Activated naive CD4-positive, alpha-beta T cell treated with anti-CD3 and anti-CD28 coated beads, Interleukin-2, amount 10 ng/mL, durations not matched to agents 7 days and 5 days (primary cell): Measurements from ENCODE around the gene ZNF101.
"Not testable (repeated sequence)": the region's sequence is repeated elsewhere in the genome, so short reads cannot be mapped to it uniquely, and the experiment has no call there.

Experiments used
- CTCF ChIA-PET: fragments of 350-600 bp; sonication (Branson Sonifier 250); formaldehyde crosslinking; loops from one replicate; lab custom pipeline; 2021; ENCODE audit warnings: antibody characterized with exemption; lab: Charles Lee
- DNase-seq: peaks from one replicate; pipeline ENCODE4 v3.0.0-alpha.2; 2020
- H3K27ac Mint-ChIP-seq: one replicate; pipeline ENCODE4 v1.8.0; 2021; ENCODE audit warnings: mild to moderate bottlenecking, moderate library complexity, mixed read lengths
- H3K27me3 Mint-ChIP-seq: one replicate; pipeline ENCODE4 v1.8.0; 2021; ENCODE audit warnings: mild to moderate bottlenecking, mixed read lengths
- H3K36me3 Mint-ChIP-seq: one replicate; pipeline ENCODE4 v1.8.0; 2021; ENCODE audit warnings: mixed read lengths
- H3K4me1 Mint-ChIP-seq: one replicate; pipeline ENCODE4 v1.8.0; 2021; ENCODE audit warnings: mixed read lengths
- H3K4me3 Mint-ChIP-seq: one replicate; pipeline ENCODE4 v1.8.0; 2021; ENCODE audit warnings: mild to moderate bottlenecking, moderate library complexity, mixed read lengths
- H3K9me3 Mint-ChIP-seq: one replicate; pipeline ENCODE4 v1.8.0; 2021; ENCODE audit warnings: mixed read lengths

Gene ZNF101

GRCh38 chr19:19661141-19661674, 7.4 kb upstream of the ZNF101 start:
- no peaks in the 10 kb centered on the region for H3K27me3 Mint-ChIP-seq
- H3K9me3 Mint-ChIP-seq: no peaks in the 10 kb centered on the region
- no peak for DNase-seq
- CTCF ChIA-PET: interaction anchor here (1.9 kb wide), 1 partner anchor 17 kb away, joined by 7 read pairs; the partner anchor contains the start of gene GMIP
- peaks cover 27% of the 10 kb centered on the region for H3K4me1 Mint-ChIP-seq
- H3K27ac Mint-ChIP-seq: peak overlapping the region; percentile 84
- peak overlapping the region; percentile 87 for H3K4me3 Mint-ChIP-seq
- H3K36me3 Mint-ChIP-seq: peaks cover 52% of the 10 kb centered on the region

- Mint-ChIP-seq H3K27ac (peak overlapping the region; percentile 84), H3K9me3 (no peaks in the 10 kb centered on the region), H3K4me3 (peak overlapping the region; percentile 87), H3K36me3 (peaks cover 48% of the 10 kb centered on the region), H3K4me1 (peaks cover 29% of the 10 kb centered on the region), H3K27me3 (no peaks in the 10 kb centered on the region)
- DNase-seq: peak; percentile 52
- CTCF ChIA-PET: interaction anchor here (1.2 to 1.9 kb wide), 2 partner anchors 18 to 129 kb away, joined by 4 to 7 read pairs; partner anchors contain the start of gene GMIP
Observed at GRCh38 chr19:19661675-19662251, 6.9 kb upstream of the ZNF101 start.

- Mint-ChIP-seq H3K27me3 (no peaks in the 10 kb centered on the region), H3K27ac (peak overlapping the region; percentile 84), H3K36me3 (peaks cover 48% of the 10 kb centered on the region), H3K4me1 (peaks cover 34% of the 10 kb centered on the region), H3K4me3 (peak overlapping the region; percentile 87), H3K9me3 (peaks cover 2% of the 10 kb centered on the region)
- DNase-seq: no peak
- CTCF ChIA-PET: interaction anchor here (1.2 to 1.9 kb wide), 2 partner anchors 18 to 130 kb away, joined by 4 to 7 read pairs; partner anchors contain the start of gene GMIP
Observed at GRCh38 chr19:19662344-19662743, 6.3 kb upstream of the ZNF101 start.

GRCh38 chr19:19662871-19663255, 5.8 kb upstream of the ZNF101 start:
- H3K36me3 Mint-ChIP-seq: peaks cover 48% of the 10 kb centered on the region
- peak overlapping the region; percentile 84 for H3K27ac Mint-ChIP-seq
- peak overlapping the region; percentile 87 for H3K4me3 Mint-ChIP-seq
- DNase-seq: no peak
- no peaks in the 10 kb centered on the region for H3K27me3 Mint-ChIP-seq
- peaks cover 2% of the 10 kb centered on the region for H3K9me3 Mint-ChIP-seq
- CTCF ChIA-PET: interaction anchor here (1.2 kb wide), 1 partner anchor 130 kb away, joined by 4 read pairs; no protein-coding TSS in a partner anchor
- H3K4me1 Mint-ChIP-seq: peaks cover 39% of the 10 kb centered on the region

GRCh38 chr19:19663256-19664120, 5.2 kb upstream of the ZNF101 start, which contains the start of gene ATP13A1:
Gene ATP13A1 (minus strand): TSS chr19:19663676. CDS start chr19:19663666, 10 bp downstream.
- Mint-ChIP-seq H3K9me3 (peaks cover 2% of the 10 kb centered on the region), H3K4me3 (peak within 1 kb of the TSS; percentile 87), H3K27ac (peak within 1 kb of the TSS; percentile 96), H3K4me1 (peaks cover 41% of the 10 kb centered on the region), H3K27me3 (no peaks in the 10 kb centered on the region), H3K36me3 (peaks cover 45% of the 10 kb centered on the region)
- DNase-seq: peak; percentile 96
- CTCF ChIA-PET: interaction anchor here (1.0 to 1.2 kb wide), 2 partner anchors 131 to 134 kb away, joined by 3 to 4 read pairs; no protein-coding TSS in a partner anchor

GRCh38 chr19:19665420-19665948, 3.2 kb upstream of the ZNF101 start:
- DNase-seq: peak; percentile 7
- Mint-ChIP-seq H3K4me1 (peaks cover 48% of the 10 kb centered on the region), H3K27ac (peak overlapping the region; percentile 75), H3K36me3 (peaks cover 49% of the 10 kb centered on the region)
- H3K4me3 Mint-ChIP-seq, H3K27me3 Mint-ChIP-seq, CTCF ChIA-PET, H3K9me3 Mint-ChIP-seq: not testable (repeated sequence)

- peaks cover 33% of the 10 kb centered on the region for H3K9me3 Mint-ChIP-seq
- H3K36me3 Mint-ChIP-seq: peaks cover 62% of the 10 kb centered on the region
- no peak for DNase-seq
- H3K4me1 Mint-ChIP-seq: peaks cover 39% of the 10 kb centered on the region
- no peaks in the 10 kb centered on the region for H3K27me3 Mint-ChIP-seq
- H3K27ac Mint-ChIP-seq: peak overlapping the region; percentile 97
- CTCF ChIA-PET: interaction anchor here (1.1 kb wide), 1 partner anchor 154 kb away, joined by 3 read pairs; the partner anchor contains the start of gene NDUFA13
- H3K4me3 Mint-ChIP-seq: peak overlapping the region; percentile 72
Observed at GRCh38 chr19:19670070-19670551, 1.5 kb downstream of the ZNF101 start.

GRCh38 chr19:19672816-19673215, 4.2 kb downstream of the ZNF101 start:
- peak overlapping the region; percentile 42 for H3K27ac Mint-ChIP-seq
- peaks cover 50% of the 10 kb centered on the region for H3K9me3 Mint-ChIP-seq
- peaks cover 81% of the 10 kb centered on the region for H3K36me3 Mint-ChIP-seq

GRCh38 chr19:19674315-19674714, 5.7 kb downstream of the ZNF101 start:
- CTCF ChIA-PET: no interaction called here
- Mint-ChIP-seq H3K27ac (peak overlapping the region; percentile 81), H3K4me1 (peaks cover 28% of the 10 kb centered on the region), H3K27me3 (no peaks in the 10 kb centered on the region), H3K9me3 (peaks cover 64% of the 10 kb centered on the region), H3K4me3 (no peak overlapping the region), H3K36me3 (peaks cover 92% of the 10 kb centered on the region)
- DNase-seq: no peak

More at GRCh38 chr19:19672816-19673215, 4.2 kb downstream of the ZNF101 start:
- Mint-ChIP-seq H3K4me1 (peaks cover 33% of the 10 kb centered on the region), H3K27me3 (no peaks in the 10 kb centered on the region), H3K4me3 (no peak overlapping the region)
- CTCF ChIA-PET: no interaction called here
- no peak for DNase-seq

- H3K27ac Mint-ChIP-seq: peak overlapping the region; percentile 76
- H3K9me3 Mint-ChIP-seq: peaks cover 61% of the 10 kb centered on the region
- no peak for DNase-seq
- peak overlapping the region; percentile 3 for H3K4me3 Mint-ChIP-seq
- H3K4me1 Mint-ChIP-seq: peaks cover 11% of the 10 kb centered on the region
- no peaks in the 10 kb centered on the region for H3K27me3 Mint-ChIP-seq
- CTCF ChIA-PET: no interaction called here
- peaks cover 91% of the 10 kb centered on the region for H3K36me3 Mint-ChIP-seq
Observed at GRCh38 chr19:19677579-19677978, 8.9 kb downstream of the ZNF101 start.

- Mint-ChIP-seq H3K4me1 (peaks cover 6% of the 10 kb centered on the region), H3K27me3 (no peaks in the 10 kb centered on the region), H3K27ac (peak overlapping the region; percentile 76), H3K9me3 (peaks cover 67% of the 10 kb centered on the region), H3K36me3 (peaks cover 93% of the 10 kb centered on the region), H3K4me3 (no peak overlapping the region)
- no peak for DNase-seq
- CTCF ChIA-PET: no interaction called here
Observed at GRCh38 chr19:19679176-19680073, 10.8 kb downstream of the ZNF101 start.

- H3K27ac Mint-ChIP-seq, H3K27me3 Mint-ChIP-seq, CTCF ChIA-PET, H3K4me3 Mint-ChIP-seq, DNase-seq, H3K4me1 Mint-ChIP-seq: not testable (repeated sequence)
- Mint-ChIP-seq H3K36me3 (peaks cover 67% of the 10 kb centered on the region), H3K9me3 (peaks cover 42% of the 10 kb centered on the region)
Observed at GRCh38 chr19:19686119-19686518, 17.5 kb downstream of the ZNF101 start.

- no peak for DNase-seq
- Mint-ChIP-seq H3K27ac (no peak overlapping the region), H3K4me1 (no peaks in the 10 kb centered on the region), H3K36me3 (peaks cover 63% of the 10 kb centered on the region), H3K9me3 (peaks cover 38% of the 10 kb centered on the region), H3K27me3 (no peaks in the 10 kb centered on the region), H3K4me3 (no peak overlapping the region)
- CTCF ChIA-PET: no interaction called here
Observed at GRCh38 chr19:19686580-19686979, 17.9 kb downstream of the ZNF101 start.
